CD14-positive monocyte (primary cell): ENCODE results near the gene CD55. TPM values are rescaled to one million over a fixed set of nuclear protein-coding genes. Genes with fewer than 3 reads are reported as not detected.

Source experiments
- DNase-seq, 3 donors: peaks; one replicate each; pipeline ENCODE4 v3.0.0-alpha.2; 2011 to 2022
- H2AFZ ChIP-seq: 2 replicates; pipeline ENCODE4 v1.6.0; 2012; ENCODE audit warnings: mild to moderate bottlenecking, low read depth, low read length, inconsistent platforms; ENCODE audit not compliant: insufficient read depth, poor library complexity, severe bottlenecking
- H3K27ac ChIP-seq, 2 donors: 1 replicate in 1 of 2; 2 replicates in 1 of 2; pipeline ENCODE4 v1.5.1; 2012 to 2013; ENCODE audit warnings: low read length in 2 of 2, control low read depth in 1 of 2, inconsistent platforms in 1 of 2, low read depth in 1 of 2, mild to moderate bottlenecking in 1 of 2
- H3K27me3 ChIP-seq, 2 donors: one replicate each; pipeline versions ENCODE4 v1.6.0 to v1.6.1; 2011 to 2013; ENCODE audit warnings: low read length in 2 of 2; ENCODE audit not compliant: control insufficient read depth in 2 of 2, insufficient read depth in 2 of 2
- H3K36me3 ChIP-seq, 2 donors: replicated peaks in 1 of 2; 1 replicate in 1 of 2; 2 replicates in 1 of 2; pipeline versions ENCODE4 v1.5.1 to v1.6.1; 2012 to 2013; ENCODE audit warnings: low read length in 2 of 2, control low read depth in 1 of 2, inconsistent platforms in 1 of 2, mild to moderate bottlenecking in 1 of 2; ENCODE audit not compliant: insufficient read depth in 2 of 2, control insufficient read depth in 1 of 2
- H3K4me1 ChIP-seq, 2 donors: 1 replicate in 1 of 2; 2 replicates in 1 of 2; pipeline versions ENCODE4 v1.5.1 to v1.6.1; 2012 to 2013; ENCODE audit warnings: low read length in 2 of 2, control low read depth in 1 of 2, inconsistent platforms in 1 of 2, mild to moderate bottlenecking in 1 of 2, moderate library complexity in 1 of 2; ENCODE audit not compliant: insufficient read depth in 2 of 2, control insufficient read depth in 1 of 2
- H3K4me2 ChIP-seq: replicated peaks from 2 replicates; pipeline ENCODE3; 2012; ENCODE audit warnings: low read length, moderate library complexity, mild to moderate bottlenecking; ENCODE audit not compliant: poor library complexity, severe bottlenecking; ENCODE audit errors: extremely low read depth
- H3K4me3 ChIP-seq, 3 experiments: fragments of 200-600 bp in 1 of 3; sonication (generic) in 1 of 3; replicated peaks in 1 of 3; 1 replicate in 2 of 3; 2 replicates in 1 of 3; pipeline ENCODE4 v1.5.1; 2011 to 2013; ENCODE audit warnings: low read length in 3 of 3, mild to moderate bottlenecking in 3 of 3, control low read depth in 2 of 3, low read depth in 2 of 3, inconsistent platforms in 1 of 3, moderate library complexity in 1 of 3
- H3K79me2 ChIP-seq: 2 replicates; pipeline ENCODE4 v1.6.0; 2012; ENCODE audit warnings: mild to moderate bottlenecking, control low read depth, inconsistent platforms, low read length, moderate library complexity; ENCODE audit not compliant: insufficient read depth
- H3K9ac ChIP-seq: 2 replicates; pipeline ENCODE4 v1.6.0; 2017; ENCODE audit warnings: low read length, mild to moderate bottlenecking; ENCODE audit not compliant: insufficient read depth, poor library complexity, severe bottlenecking
- H3K9me3 ChIP-seq, 2 donors: replicated peaks in 1 of 2; 1 replicate in 1 of 2; 2 replicates in 1 of 2; pipeline versions ENCODE4 v1.5.1 to v1.6.1; 2012 to 2013; ENCODE audit warnings: low read length in 2 of 2, control low read depth in 1 of 2; ENCODE audit not compliant: control insufficient read depth in 1 of 2, insufficient read depth in 1 of 2
- H4K20me1 ChIP-seq: 2 replicates; pipeline ENCODE4 v1.6.0; 2012; ENCODE audit warnings: mild to moderate bottlenecking, low read length, control low read depth, moderate library complexity; ENCODE audit not compliant: insufficient read depth
- H3K27ac Mint-ChIP-seq, 7 donors: one replicate each; pipeline ENCODE4 v1.8.0; 2020; ENCODE audit warnings: mild to moderate bottlenecking in 7 of 7, mixed read lengths in 7 of 7, moderate library complexity in 6 of 7, inconsistent platforms in 2 of 7
- H3K27me3 Mint-ChIP-seq, 3 donors: one replicate each; pipeline ENCODE4 v1.8.0; 2021 to 2022; ENCODE audit warnings: low read depth in 3 of 3, mild to moderate bottlenecking in 3 of 3, mixed read lengths in 3 of 3, moderate library complexity in 3 of 3, inconsistent platforms in 1 of 3
- H3K36me3 Mint-ChIP-seq, 2 donors: one replicate each; pipeline ENCODE4 v1.8.0; 2020; ENCODE audit warnings: mixed read lengths in 2 of 2, inconsistent platforms in 1 of 2, mild to moderate bottlenecking in 1 of 2
- H3K4me1 Mint-ChIP-seq: one replicate; pipeline ENCODE4 v1.8.0; 2020; ENCODE audit warnings: mild to moderate bottlenecking, mixed read lengths
- H3K4me3 Mint-ChIP-seq, 2 donors: one replicate each; pipeline ENCODE4 v1.8.0; 2020; ENCODE audit warnings: mild to moderate bottlenecking in 2 of 2, mixed read lengths in 2 of 2, moderate library complexity in 1 of 2
- H3K9me3 Mint-ChIP-seq, 7 donors: one replicate each; pipeline ENCODE4 v1.8.0; 2020 to 2022; ENCODE audit warnings: mixed read lengths in 7 of 7, mild to moderate bottlenecking in 6 of 7, moderate library complexity in 6 of 7, inconsistent platforms in 2 of 7
- intact Hi-C, 2 donors: fragments of 100-400 bp; cut with micrococcal nuclease; formaldehyde crosslinking; loops; one replicate each; pipeline versions ENCODE4 v1.15.0 to v1.15.1; 2023
- polyA plus RNA-seq, 3 donors: library from polyadenylated mRNA; depleted of rRNA in 1 of 3; unstranded in 2 of 3; stranded (reverse) in 1 of 3; fragments of 300-500 nt in 2 of 3; fragments of >200 nt in 1 of 3; fragmentation: Illumina TruSeq in 2 of 3; gene quantifications; 1 replicate in 2 of 3; 2 replicates in 1 of 3; pipeline ENCODE4 v1.2.3, GENCODE V29; 2012 to 2021
- TF ChIP-seq, protein P1 (sequence below): fragments of 200-600 bp; IDR thresholded peaks from one replicate; pipeline ENCODE4 v1.8.0; 2022; ENCODE audit warnings: antibody characterized with exemption, mild to moderate bottlenecking

Gene CD55
- polyA plus RNA-seq, 3 donors, result 171 to 221 (median 182) TPM

DNA sequence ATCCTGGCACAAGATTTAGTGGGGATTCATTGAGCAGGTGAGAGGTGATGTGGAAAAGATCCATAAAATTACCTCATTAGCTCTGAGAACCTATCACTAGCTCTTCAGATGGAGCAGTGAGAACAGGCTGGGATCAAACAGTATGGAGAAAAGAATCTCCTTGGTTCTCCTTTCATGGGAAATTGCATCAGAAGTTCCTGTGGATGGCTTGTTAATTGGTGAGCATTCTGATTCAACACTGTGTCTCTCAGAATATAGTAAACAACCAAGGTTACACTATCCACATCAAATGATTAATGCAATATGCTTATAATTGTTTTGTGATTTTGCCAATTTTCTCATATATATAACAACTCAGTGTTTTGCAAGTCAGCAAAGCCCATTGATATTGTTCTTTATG is 8.3 kb upstream of the CD55 start:
- Histone ChIP-seq H3K9me3 (no peaks in the 10 kb centered on the region), H2AFZ (no peak overlapping the region), H3K79me2 (no peaks in the 10 kb centered on the region), H3K27ac (peak overlapping the region in 1 of 2 donors; percentile 74), H4K20me1 (no peaks in the 10 kb centered on the region), H3K27me3 (no peaks in the 10 kb centered on the region), H3K4me1 (peaks cover 80 to 90% of the 10 kb centered on the region in 2 donors), H3K4me3 (no peak overlapping the region), H3K4me2 (peak overlapping the region; percentile 7), H3K36me3 (no peaks in the 10 kb centered on the region), H3K9ac (no peak overlapping the region)
- peaks cover 0 to 1% (median 0%) of the 10 kb centered on the region in 3 donors for H3K27me3 Mint-ChIP-seq
- TF ChIP-seq, protein P1, sequence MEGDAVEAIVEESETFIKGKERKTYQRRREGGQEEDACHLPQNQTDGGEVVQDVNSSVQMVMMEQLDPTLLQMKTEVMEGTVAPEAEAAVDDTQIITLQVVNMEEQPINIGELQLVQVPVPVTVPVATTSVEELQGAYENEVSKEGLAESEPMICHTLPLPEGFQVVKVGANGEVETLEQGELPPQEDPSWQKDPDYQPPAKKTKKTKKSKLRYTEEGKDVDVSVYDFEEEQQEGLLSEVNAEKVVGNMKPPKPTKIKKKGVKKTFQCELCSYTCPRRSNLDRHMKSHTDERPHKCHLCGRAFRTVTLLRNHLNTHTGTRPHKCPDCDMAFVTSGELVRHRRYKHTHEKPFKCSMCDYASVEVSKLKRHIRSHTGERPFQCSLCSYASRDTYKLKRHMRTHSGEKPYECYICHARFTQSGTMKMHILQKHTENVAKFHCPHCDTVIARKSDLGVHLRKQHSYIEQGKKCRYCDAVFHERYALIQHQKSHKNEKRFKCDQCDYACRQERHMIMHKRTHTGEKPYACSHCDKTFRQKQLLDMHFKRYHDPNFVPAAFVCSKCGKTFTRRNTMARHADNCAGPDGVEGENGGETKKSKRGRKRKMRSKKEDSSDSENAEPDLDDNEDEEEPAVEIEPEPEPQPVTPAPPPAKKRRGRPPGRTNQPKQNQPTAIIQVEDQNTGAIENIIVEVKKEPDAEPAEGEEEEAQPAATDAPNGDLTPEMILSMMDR, result no peak
- intact Hi-C loops, result loop anchor here (5.0 to 10.0 kb wide), 3 partner anchors 66 to 228 kb away; partner anchors contain the start of gene C4BPB (in 1 of the 2)
- no peak overlapping the region for H3K4me3 Mint-ChIP-seq
- peaks cover 83% of the 10 kb centered on the region for H3K4me1 Mint-ChIP-seq
- H3K9me3 Mint-ChIP-seq, result peaks cover 0 to 6% (median 0%) of the 10 kb centered on the region in 7 donors
- H3K27ac Mint-ChIP-seq, result peak overlapping the region; percentile 44 to 95 (median 85)
- no peaks in the 10 kb centered on the region for H3K36me3 Mint-ChIP-seq
- peak in 2 of 3 donors; percentile 53 to 67 for DNase-seq

DNA sequence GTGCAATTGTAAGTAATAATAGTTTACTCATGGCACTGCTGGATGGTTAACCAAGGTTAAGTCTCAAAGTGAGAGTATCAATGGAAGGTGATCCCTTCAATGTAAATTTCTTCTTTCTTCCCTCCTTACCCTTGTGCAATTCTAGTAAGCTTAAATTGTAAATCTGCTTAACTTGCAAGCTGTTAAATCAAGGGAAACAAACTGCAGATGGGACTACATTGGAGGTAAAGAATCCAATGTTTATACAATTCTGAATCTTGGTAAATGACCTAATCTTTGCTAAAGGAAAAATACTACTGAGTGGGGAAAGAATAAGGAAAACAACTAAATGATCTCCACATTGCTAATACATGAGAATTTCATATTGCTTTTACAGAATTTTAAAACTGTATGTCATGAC is 6.7 kb upstream of the CD55 start:
- Histone ChIP-seq H3K4me2 (no peak overlapping the region), H3K9ac (no peak overlapping the region), H3K27me3 (no peaks in the 10 kb centered on the region), H3K79me2 (no peaks in the 10 kb centered on the region), H4K20me1 (no peaks in the 10 kb centered on the region), H3K4me1 (peaks cover 87 to 90% of the 10 kb centered on the region in 2 donors), H3K36me3 (no peaks in the 10 kb centered on the region), H2AFZ (no peak overlapping the region), H3K4me3 (no peak overlapping the region), H3K9me3 (no peaks in the 10 kb centered on the region), H3K27ac (no peak overlapping the region)
- peaks cover 0 to 1% (median 0%) of the 10 kb centered on the region in 3 donors for H3K27me3 Mint-ChIP-seq
- TF ChIP-seq, protein P1, result no peak
- no peak overlapping the region for H3K4me3 Mint-ChIP-seq
- intact Hi-C loops, result loop anchor here (5.0 to 10.0 kb wide), 4 partner anchors 68 to 230 kb away; partner anchors contain the start of gene C4BPB (in 1 of the 2)
- H3K4me1 Mint-ChIP-seq, result peaks cover 84% of the 10 kb centered on the region
- no peaks in the 10 kb centered on the region for H3K36me3 Mint-ChIP-seq
- no peak overlapping the region for H3K27ac Mint-ChIP-seq
- DNase-seq, result no peak
- peaks cover 0 to 1% (median 0%) of the 10 kb centered on the region in 7 donors for H3K9me3 Mint-ChIP-seq
